ENCODE results near the gene AFF2.

DNA sequence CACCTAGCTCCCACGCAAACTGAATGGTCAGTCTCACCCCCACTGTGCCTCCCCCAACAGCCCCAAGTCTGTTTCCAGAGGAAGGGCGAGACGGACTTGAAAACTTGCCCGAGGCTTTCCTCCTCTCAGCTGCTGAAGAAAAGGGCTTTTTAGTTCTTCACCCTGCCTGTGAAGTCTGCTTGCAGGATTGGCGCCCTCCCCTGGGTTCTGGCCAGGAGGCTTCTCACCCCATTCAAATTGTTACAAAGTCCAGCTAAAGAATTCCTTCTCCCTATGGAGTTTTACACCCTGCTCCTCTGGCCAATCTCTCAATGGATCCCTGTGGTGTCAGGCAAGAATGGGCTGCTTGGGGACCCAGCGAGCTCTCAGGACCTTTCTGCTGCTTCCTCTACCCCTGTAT, 241.0 kb downstream of the AFF2 start:
- TF ChIP-seq POLR2A (IDR thresholded peaks at IDR 0.05) (no peak), CTCF (IDR thresholded peaks at IDR 0.05) (no peak)
